ENCODE data around the gene USP24. TPM values are rescaled to one million over a fixed set of nuclear protein-coding genes. Genes with fewer than 3 reads are reported as not detected.

USP24 gene
- polyA plus RNA-seq, 1 donor from 2014 or later, result 29.5 TPM

DNA sequence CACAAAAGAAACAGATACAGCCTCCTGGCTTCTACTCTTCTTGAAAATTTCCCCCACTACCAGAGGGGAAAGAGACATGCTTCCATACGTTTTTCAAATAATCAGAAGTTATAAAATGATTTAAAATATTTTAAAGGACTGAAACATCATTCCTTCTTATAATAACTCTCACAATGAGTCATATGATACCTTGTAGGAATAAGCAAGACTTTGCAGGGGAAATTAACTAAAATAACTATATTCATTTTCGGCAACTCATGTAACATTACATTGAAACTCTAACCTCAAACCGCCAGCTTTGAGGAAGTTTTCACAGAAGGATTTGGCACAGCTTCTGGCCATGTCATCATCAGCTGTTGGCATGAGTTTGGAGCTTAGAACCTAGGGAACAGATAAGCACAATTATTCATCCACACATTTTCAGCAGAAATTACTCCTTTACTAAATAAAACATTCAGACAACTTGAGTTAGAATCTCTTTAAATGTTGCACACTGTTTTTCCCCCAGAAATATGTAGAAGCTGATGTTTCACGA, 85.9 kb downstream of the USP24 start:
- H3K9me3 ChIP-seq (ENCODE audit: low read length), result no peaks in the 10 kb centered on the region
- no peaks in the 10 kb centered on the region for H3K79me2 ChIP-seq (replicated peaks; ENCODE audit: insufficient read depth, low read length)
- H4K20me1 ChIP-seq (ENCODE audit: insufficient read depth), result no peaks in the 10 kb centered on the region
- H3K4me3 ChIP-seq (ENCODE audit: low read length), result no peak overlapping the region
- no peak overlapping the region for H3K4me2 ChIP-seq (ENCODE audit: low read length)
- H3K27ac ChIP-seq (ENCODE audit: low read length), result no peak overlapping the region
- no peak overlapping the region for H2AFZ ChIP-seq (ENCODE audit: low read depth, low read length)
- peaks cover 34% of the 10 kb centered on the region for H3K36me3 ChIP-seq (ENCODE audit: insufficient read depth, low read length)
- no peaks in the 10 kb centered on the region for H3K27me3 ChIP-seq (ENCODE audit: insufficient read depth, low read depth, low read length)
- H3K9me2 ChIP-seq (ENCODE audit: insufficient read depth, low read length), result no peaks in the 10 kb centered on the region
- H3F3A ChIP-seq (ENCODE audit: insufficient read depth, low read length, poor library complexity, severe bottlenecking), result no peaks in the 10 kb centered on the region
- no peak for TF ChIP-seq TAF1 (IDR thresholded peaks at IDR 0.05; ENCODE audit: low read depth)
- TF ChIP-seq, protein P1, sequence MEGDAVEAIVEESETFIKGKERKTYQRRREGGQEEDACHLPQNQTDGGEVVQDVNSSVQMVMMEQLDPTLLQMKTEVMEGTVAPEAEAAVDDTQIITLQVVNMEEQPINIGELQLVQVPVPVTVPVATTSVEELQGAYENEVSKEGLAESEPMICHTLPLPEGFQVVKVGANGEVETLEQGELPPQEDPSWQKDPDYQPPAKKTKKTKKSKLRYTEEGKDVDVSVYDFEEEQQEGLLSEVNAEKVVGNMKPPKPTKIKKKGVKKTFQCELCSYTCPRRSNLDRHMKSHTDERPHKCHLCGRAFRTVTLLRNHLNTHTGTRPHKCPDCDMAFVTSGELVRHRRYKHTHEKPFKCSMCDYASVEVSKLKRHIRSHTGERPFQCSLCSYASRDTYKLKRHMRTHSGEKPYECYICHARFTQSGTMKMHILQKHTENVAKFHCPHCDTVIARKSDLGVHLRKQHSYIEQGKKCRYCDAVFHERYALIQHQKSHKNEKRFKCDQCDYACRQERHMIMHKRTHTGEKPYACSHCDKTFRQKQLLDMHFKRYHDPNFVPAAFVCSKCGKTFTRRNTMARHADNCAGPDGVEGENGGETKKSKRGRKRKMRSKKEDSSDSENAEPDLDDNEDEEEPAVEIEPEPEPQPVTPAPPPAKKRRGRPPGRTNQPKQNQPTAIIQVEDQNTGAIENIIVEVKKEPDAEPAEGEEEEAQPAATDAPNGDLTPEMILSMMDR (IDR thresholded peaks at IDR 0.05; ENCODE audit: poor library complexity, severe bottlenecking), result no peak
- TF ChIP-seq, protein P2, sequence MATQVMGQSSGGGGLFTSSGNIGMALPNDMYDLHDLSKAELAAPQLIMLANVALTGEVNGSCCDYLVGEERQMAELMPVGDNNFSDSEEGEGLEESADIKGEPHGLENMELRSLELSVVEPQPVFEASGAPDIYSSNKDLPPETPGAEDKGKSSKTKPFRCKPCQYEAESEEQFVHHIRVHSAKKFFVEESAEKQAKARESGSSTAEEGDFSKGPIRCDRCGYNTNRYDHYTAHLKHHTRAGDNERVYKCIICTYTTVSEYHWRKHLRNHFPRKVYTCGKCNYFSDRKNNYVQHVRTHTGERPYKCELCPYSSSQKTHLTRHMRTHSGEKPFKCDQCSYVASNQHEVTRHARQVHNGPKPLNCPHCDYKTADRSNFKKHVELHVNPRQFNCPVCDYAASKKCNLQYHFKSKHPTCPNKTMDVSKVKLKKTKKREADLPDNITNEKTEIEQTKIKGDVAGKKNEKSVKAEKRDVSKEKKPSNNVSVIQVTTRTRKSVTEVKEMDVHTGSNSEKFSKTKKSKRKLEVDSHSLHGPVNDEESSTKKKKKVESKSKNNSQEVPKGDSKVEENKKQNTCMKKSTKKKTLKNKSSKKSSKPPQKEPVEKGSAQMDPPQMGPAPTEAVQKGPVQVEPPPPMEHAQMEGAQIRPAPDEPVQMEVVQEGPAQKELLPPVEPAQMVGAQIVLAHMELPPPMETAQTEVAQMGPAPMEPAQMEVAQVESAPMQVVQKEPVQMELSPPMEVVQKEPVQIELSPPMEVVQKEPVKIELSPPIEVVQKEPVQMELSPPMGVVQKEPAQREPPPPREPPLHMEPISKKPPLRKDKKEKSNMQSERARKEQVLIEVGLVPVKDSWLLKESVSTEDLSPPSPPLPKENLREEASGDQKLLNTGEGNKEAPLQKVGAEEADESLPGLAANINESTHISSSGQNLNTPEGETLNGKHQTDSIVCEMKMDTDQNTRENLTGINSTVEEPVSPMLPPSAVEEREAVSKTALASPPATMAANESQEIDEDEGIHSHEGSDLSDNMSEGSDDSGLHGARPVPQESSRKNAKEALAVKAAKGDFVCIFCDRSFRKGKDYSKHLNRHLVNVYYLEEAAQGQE (IDR thresholded peaks at IDR 0.05; ENCODE audit: borderline replicate concordance), result no peak
- no peak for TF ChIP-seq SMC3 (conservative IDR thresholded peaks at IDR 0.05; ENCODE audit: poor library complexity)
- no peak for TF ChIP-seq EP300 (conservative IDR thresholded peaks at IDR 0.05; ENCODE audit: poor library complexity, severe bottlenecking)
- TF ChIP-seq RAD21 (conservative IDR thresholded peaks at IDR 0.05), result no peak
- TF ChIP-seq EZH2 (IDR thresholded peaks at IDR 0.05; ENCODE audit: borderline replicate concordance, insufficient read depth, low read length, poor library complexity, severe bottlenecking), result no peak
- TF ChIP-seq MXI1 (conservative IDR thresholded peaks at IDR 0.05; ENCODE audit: poor library complexity, severe bottlenecking), result no peak
- no peak for TF ChIP-seq POLR2AphosphoS5 (IDR thresholded peaks at IDR 0.05)
- no peak overlapping the region for H3K9ac ChIP-seq (ENCODE audit: low read length)

DNA sequence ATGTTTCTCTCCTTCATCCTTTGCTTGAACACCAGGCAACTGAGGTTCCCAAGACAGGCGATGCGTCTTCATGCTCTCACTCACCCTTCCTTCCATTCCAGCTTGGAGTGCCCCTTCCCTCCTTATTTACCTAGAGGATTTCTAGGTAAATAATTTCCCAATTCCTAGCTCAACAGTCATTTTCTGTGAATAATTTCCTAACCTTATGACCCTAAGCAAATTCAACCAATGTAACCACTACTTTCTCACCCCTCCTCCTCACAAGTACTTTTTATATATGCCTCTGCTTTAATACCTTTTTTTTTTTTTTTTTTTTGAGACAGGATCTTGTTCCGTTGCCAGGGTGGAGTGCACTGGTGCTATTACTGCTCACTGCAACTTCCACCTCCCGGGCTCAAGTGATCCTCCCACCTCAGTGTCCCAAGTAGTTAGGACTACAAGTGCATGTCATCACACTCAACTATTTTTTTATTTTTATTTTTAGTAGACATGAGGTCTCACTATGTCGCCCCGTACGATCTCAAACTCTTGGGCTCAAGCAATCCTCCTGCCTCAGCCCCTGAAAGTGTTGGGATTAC, 86.7 kb downstream of the USP24 start:
- Histone ChIP-seq H3K27ac (ENCODE audit: low read length) (no peak overlapping the region), H3K9me2 (ENCODE audit: insufficient read depth, low read length) (no peaks in the 10 kb centered on the region), H3K79me2 (replicated peaks; ENCODE audit: insufficient read depth, low read length) (no peaks in the 10 kb centered on the region), H3K36me3 (ENCODE audit: insufficient read depth, low read length) (peaks cover 34% of the 10 kb centered on the region), H4K20me1 (ENCODE audit: insufficient read depth) (no peaks in the 10 kb centered on the region), H3K9ac (ENCODE audit: low read length) (no peak overlapping the region), H3F3A (ENCODE audit: insufficient read depth, low read length, poor library complexity, severe bottlenecking) (no peaks in the 10 kb centered on the region), H3K4me2 (ENCODE audit: low read length) (no peak overlapping the region), H3K4me3 (ENCODE audit: low read length) (no peak overlapping the region), H3K9me3 (ENCODE audit: low read length) (no peaks in the 10 kb centered on the region), H2AFZ (ENCODE audit: low read depth, low read length) (no peak overlapping the region), H3K27me3 (ENCODE audit: insufficient read depth, low read depth, low read length) (no peaks in the 10 kb centered on the region)
- TF ChIP-seq EP300 (conservative IDR thresholded peaks at IDR 0.05; ENCODE audit: poor library complexity, severe bottlenecking) (no peak), SMC3 (conservative IDR thresholded peaks at IDR 0.05; ENCODE audit: poor library complexity) (no peak), EZH2 (IDR thresholded peaks at IDR 0.05; ENCODE audit: borderline replicate concordance, insufficient read depth, low read length, poor library complexity, severe bottlenecking) (no peak), POLR2AphosphoS5 (IDR thresholded peaks at IDR 0.05) (no peak), RAD21 (conservative IDR thresholded peaks at IDR 0.05) (no peak), MXI1 (conservative IDR thresholded peaks at IDR 0.05; ENCODE audit: poor library complexity, severe bottlenecking) (no peak), TAF1 (IDR thresholded peaks at IDR 0.05; ENCODE audit: low read depth) (no peak)
- TF ChIP-seq, protein P2 (IDR thresholded peaks at IDR 0.05; ENCODE audit: borderline replicate concordance), result no peak
- TF ChIP-seq, protein P1 (IDR thresholded peaks at IDR 0.05; ENCODE audit: poor library complexity, severe bottlenecking), result no peak

Data from neural cell (in vitro differentiated cells).